CD4-positive, alpha-beta T cell treated with Interleukin-12 subunit alpha and Interleukin-12 subunit beta, for 1 hour (primary cell): ENCODE data around the gene LHFPL5.

ENCODE experiments used
- DNase-seq: peaks from one replicate; pipeline ENCODE4 v3.0.0-alpha.2; 2020

The LHFPL5 gene

DNA sequence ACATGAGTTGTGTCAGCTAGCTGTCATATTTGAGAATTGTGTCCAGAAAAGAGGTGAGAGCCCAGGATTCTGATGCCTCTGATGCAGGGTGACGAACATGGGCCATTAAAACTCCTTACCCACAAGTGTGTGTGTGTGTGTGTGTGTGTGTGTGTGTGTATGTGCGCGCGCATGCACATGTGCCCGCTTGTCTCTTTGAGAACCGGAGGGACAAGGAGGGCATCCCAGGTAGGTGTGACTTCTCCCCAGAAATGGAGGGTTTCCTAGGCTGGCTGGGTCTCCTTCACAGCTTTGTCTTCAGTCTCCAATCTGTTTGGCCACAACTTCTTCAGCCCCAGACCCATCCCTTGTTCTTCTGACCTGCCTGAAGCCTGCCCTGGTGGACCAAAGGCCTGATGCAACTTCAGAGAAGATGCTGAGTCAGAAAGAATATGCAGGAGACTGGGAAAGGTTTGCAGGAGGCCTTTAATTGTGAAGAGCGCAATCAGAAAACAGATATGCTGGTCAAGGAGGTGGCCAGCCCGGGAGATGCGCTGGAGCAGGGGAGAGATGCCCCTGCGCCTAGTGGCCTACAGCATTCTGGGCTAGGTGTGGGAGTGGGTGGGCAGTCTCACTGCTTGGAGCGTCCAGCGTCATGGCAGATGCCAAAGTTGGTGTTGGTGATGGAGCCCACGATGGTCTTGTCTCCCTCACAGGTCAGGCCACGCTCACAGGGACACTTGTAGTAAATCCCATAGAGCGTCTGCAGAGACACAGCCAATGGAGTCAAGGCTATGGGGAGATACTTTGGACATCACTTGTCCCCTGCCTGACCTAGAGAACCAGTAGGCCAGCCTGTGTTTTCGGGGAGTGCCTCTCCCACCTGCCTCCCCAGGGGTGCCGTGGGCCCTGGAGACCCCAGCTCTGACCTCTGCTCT lies 10.4 kb upstream of the LHFPL5 start:
- DNase-seq: no peak

DNA sequence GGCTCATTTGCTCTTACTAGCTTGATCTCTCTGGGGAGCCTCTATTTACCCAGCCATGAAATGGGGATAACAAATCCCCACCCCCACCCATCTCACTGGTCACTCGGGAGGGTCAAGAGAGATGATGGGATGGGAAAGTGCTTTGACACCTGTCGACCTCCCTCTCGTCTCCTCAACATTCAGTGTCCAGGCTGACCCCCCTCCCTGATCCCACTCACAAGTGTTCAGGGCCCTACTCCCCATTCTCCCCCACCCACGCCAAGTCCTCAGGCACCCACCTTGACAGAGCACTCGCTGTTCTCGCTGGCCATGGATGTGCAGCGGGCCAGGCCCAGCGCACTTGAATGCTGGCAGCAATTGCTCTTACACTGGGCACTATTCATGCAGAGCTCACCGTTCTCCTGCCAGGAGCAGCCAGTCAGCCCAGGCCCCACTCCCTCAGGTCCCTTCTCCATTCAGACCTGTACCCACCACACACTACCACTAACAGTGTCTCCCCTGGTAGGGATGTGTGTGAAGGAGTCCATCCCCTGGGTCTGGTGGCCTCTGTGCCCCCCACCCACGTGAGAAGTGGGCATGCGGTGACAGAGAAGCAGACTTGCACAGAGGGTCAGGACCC lies 9.6 kb upstream of the LHFPL5 start:
- no peak for DNase-seq

DNA sequence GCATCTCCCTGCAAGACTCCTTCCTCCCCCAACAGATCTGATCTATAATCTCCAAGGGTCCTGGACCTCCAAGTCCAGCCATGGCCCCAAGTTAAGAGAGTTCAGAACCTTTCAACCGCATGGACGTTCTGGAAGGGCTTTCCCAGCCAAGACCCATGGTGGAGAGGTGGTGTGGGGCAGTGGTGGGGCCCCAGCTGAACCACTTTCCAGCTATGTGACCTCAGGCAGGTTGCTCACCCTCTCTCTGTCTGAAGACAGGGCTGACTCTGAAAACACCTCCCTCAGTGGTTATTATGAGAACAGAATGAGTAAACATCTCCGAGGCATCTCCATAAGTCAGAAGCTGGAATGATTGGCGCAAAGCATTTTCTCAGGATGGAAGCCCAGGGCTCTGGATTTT lies 8.9 kb upstream of the LHFPL5 start:
- DNase-seq: no peak

DNA sequence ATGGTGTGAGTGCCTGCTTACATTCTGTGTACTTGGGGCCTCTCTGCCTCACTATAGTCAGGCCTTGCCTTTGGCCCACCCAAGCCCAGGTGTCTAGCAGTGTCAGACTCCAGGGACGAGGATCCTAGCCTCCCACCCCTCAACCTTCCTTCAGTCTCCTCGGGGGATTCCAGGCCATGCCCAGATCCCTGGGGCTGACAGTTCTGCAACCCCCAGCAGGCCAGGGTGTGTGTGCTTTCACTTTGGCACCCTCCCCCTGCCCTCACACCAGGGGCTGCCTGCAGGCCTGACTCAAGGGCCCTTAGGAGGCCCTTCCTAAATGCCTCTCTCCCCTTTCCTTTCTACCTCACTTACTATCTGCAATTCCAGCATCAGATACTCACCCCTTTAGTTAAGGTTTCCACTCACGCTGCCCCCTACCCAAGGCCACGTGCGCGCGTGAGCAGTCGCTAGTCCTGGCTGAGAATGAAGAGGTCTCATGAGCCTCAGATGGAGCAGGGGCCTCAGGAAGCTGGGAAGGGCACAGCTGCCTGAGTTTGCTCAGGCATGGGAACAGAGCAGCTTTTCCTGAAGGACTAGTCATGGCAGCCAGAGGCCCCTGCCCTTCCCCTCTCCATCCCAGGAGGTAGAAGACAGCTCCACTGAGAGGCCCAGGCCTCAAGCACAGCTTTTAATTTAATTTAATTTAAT lies 7.2 kb upstream of the LHFPL5 start:
- DNase-seq: no peak

DNA sequence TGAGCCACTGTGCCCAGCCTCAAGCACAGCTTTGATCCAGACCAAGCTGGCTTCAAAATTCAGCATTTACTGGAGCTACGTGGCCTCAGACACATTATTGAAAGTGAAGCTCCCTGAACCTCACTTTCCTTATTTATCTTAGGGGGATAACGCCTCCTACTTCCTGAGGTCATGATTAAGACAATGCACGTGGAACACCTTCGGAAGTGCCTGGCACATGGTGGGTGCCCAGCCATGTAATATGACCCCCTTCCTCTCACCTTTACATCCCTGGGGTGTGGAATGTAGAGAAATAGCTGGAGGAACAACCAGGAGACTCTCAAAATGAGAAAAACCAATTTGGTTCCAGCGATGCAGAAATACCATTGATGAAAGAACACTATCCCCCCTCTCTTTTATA lies 6.4 kb upstream of the LHFPL5 start:
- DNase-seq: no peak

DNA sequence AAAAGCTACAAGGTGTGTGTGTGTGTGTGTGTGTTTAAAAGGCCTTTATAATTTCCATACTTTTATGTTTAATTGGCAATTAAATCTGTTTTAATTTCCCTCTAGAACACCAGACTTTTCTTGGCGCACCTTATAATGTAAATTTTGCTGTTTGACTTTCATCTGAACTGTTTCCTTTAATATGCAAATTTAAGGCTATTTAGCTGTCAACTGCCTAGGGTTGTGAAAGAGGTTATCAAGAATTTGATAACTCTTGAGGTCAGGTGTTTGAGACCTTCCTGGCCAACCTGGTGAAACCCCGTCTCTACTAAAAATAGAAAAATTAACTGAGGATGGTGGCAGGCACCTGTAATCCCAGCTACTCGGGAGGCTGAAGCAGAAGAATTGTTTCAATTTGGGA lies 4.0 kb upstream of the LHFPL5 start:
- no peak for DNase-seq

DNA sequence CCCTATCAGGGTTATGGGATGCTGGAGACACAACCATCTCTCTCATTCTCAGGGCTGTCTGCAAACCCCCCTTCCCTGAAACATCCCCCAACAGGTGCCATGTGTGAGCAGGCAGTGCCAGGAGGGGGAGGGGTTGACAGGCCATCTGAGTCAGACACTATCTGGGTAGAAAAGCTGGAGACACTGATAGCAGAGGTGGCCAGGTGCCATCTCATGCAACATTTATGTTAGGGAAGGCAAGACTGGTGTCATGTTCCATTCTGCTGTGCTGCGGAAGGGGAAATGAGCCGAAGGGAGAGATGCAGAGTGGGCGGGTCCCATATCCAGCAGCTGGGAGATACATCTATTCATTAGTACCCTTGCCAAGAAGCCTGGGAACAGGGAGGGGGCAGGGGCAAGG lies 3.5 kb downstream of the LHFPL5 start:
- DNase-seq: no peak

DNA sequence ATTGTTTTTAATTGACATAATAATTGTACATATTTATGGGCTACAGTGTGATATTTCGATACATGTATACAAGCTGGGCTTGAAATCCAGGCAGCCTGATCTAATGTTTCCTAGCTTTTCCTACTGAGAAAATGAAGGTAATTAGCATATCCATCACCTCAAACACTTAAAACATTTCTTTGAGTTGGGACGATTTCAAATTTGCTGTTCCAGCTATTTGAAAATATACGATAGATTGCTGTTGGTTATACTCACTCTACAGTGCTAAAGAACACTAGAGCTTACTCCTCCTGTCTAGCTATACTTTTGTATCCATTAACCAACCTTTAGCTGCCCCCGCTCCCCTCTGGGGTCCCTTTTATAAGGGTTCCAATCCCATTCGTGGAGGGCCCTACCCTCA lies 4.7 kb downstream of the LHFPL5 start:
- DNase-seq: no peak

DNA sequence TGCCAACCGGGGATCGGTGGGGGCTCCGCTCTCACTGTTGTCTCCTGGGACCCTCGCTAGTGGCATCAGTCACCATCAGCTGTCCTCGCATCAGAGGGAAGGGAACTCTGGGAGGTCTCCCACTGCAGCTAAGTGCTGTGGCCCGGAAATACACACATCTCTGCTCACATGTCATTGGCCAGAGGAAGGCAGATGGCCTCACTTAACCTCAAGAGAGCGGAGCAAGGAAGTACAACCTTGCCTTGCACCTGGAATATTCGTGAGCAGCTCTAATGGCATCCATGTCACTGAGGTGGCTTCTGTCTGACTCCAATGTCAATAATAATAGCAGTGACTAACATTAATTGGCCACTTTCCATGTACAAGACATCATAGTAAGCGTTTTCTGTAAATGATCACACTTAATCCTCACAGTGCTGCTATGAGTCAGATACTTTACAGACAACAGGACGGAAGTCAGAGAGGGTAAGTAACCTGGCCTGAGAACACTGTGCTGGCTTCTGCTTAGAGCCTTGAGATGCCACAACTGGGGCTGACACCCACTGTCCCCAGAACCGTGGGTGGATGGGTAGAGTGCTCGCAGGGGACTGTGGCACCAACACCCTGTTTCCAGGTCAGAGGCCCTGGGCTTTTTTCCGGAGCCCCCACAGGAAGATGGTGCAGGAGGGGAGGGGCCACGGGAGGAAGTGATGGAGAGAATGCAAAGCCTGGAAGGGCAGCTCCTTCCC lies 6.0 kb downstream of the LHFPL5 start:
- DNase-seq: no peak

DNA sequence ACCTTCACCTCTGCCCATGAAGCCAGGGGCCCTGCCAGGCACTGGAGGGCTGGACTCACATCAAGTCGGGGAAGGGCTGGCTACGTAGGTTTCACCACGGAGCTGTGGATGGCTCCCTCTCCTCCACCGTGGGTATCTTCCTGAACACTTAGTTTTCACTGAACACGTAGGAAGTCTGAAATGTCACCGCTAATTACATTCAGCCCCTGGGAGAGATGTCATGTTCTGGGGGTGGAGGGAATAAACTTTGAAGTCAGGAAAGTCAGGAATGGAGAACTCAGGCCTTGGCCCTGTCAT lies 6.5 kb downstream of the LHFPL5 start:
- DNase-seq: no peak

DNA sequence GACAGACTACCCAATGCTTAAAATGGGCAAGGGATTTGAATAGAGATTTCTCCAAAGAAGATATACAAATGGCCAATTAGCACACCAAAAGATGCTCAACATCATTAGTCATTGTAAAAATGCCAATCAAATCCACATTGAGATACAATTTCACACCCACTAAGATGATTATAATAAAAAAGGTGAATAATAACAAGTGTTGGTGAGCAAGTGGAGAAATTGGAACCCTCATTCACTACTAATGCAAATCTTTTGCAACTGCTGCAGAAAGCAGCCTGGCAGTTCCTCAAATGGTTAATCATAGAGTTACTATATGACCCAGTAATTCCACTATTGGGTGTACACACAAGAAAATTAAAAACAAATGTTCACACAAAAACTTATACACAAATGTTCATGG lies 12.4 kb downstream of the LHFPL5 start:
- no peak for DNase-seq

DNA sequence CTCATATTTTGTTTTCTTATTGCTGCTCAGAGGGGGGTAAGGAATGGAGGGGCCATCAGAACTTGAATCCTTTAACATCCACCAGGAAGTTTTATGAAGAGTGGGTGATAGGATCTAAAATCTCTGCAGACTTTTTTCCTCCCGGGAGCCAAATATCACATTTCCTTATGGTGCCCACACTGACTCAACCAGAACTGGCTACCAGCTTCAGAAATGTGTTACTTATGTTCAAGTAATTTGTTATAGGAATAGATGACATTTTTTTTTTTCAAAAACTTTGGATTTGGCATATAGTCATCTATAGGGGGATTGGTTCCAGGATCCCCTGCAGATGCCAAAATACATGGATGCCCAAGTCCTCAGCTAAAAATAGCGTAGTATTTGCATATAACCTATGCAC lies 18.4 kb downstream of the LHFPL5 start:
- DNase-seq: no peak

DNA sequence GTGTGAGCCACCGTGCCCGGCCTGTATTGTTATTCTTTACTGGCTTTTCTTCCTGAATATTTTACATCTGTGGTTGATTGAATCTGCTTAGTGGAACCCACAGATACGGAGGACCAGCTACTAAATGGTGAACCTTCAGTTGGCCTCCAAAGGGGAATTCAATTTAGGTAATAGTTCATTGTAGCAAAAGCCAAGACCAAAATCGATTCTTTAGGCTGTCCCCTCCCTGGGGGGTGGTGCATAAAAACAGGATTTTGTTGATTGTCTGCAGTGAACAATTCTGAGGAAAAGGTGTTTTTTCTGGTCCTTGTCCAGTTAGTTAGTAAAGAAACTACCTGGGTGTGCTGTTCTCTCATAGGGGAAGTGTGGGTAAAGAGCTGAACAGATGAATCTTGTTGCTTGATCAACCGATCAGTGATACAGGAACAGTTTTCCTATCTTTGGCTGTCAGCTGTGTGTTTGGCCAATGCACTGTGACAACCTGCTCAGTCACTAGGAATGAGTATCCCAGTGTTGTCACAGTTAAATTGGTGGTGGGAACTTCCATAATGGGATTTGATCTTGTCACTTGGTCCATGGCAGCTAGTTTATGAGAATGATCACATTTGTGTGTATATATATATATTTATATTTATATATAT lies 19.5 kb downstream of the LHFPL5 start:
- DNase-seq: no peak

DNA sequence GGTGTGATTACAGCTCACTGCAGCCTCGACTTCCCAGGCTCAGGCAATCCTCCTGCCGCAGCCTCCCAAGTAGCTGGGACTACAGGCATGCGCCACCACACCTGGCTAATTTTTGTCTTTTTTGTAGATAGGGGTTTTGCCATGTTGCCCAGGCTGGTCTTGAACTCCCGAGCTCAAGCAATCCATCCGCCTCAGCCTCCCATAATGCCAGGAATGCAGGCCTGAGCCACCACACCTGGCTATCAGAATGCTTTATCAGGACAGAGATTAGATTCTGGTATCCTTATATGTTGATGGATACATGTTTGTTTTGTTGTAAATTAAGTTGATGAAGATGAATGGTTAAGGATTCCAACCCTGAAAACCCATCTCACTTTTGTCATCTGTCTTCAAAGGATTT lies 24.2 kb downstream of the LHFPL5 start:
- DNase-seq: no peak

DNA sequence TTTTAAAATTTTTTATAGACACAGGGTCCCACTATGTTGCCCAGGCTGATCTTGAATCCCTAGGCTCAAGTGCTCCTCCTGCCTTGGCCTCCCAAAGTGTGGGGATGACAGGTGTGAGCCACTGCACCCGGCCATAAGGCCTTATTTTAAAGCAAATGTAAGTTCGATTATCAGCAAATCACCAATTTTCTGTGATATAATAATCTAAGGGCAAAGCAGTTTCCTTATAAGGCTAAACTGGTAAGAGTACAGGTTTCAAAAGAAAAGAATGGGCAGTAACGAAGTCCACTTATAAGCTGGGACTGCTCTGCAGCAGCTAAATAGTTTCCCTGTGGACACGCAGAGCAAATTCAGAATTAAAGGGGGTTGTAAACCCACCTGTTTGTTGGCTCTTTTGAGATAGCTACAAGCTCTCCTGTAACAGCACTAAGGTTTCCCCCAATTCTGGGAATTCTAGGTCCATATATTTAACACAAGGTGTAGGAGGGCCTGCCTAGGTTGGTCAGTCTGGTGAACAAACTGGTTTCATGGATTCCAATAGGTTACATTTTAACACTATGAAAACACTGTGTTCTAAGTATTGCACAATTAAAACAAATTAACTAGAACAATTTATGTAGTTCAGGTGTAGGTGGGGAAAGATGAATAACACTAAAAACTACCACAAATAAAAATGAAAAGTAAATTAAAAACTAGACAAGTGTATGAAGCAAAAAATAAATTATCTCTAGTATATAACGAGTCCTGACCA lies 26.3 kb downstream of the LHFPL5 start:
- no peak for DNase-seq

DNA sequence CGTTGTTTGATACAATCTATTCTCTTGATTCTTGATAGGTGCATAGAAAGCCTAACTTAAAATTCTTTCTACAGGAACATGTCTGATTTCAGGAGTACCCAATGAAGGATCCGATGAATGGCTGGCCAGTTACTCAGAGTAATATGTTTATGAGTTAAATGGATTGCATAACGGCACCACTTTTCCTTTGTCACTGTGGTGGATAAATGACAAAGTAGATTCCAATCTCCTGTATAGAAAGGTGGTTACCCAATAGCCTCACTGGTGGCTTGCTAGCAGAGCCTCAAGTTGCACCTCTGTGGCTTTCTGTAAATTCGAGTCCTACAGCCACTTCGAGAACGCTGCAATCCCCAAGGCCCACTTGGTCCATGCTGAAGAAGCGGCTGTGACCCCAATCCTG lies 28.4 kb downstream of the LHFPL5 start:
- DNase-seq: no peak

DNA sequence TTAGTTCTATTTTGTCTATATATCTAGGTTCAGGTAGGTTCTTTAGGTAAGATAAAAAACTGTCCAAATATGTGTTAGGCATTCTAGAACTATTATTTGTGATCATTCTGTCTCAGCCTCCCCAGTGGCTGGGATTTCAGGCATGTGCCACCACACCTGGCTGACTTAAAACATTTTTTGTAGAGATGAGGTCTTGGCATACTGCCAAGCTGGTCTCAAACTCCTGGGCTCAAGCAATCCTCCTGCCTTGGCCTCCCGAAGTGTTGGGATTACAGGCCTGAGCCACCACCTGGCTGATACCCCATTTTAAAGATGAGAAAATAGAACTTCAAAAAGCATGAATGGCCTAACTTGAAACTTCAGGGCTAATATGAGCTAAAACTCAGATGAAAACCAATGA lies 33.9 kb downstream of the LHFPL5 start:
- DNase-seq: no peak

DNA sequence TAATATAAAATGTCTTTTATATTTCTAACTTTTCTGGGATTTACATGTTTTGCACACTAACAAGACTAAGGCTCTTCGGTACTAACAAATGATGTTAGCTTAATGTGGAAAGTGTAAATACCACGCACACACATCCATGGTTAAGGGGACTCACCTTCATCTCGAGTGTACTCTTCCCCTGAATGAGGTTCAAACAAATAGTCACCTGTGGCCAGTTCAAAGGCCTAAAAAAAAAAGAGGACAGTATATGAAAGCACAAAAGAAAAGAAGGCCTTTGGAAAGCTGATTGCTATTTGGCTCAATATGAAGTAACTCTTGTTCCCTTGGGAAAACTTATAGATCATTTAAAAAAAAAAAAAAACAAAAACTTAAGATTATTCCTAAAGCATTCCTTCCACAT lies 37.2 kb downstream of the LHFPL5 start:
- DNase-seq: no peak

DNA sequence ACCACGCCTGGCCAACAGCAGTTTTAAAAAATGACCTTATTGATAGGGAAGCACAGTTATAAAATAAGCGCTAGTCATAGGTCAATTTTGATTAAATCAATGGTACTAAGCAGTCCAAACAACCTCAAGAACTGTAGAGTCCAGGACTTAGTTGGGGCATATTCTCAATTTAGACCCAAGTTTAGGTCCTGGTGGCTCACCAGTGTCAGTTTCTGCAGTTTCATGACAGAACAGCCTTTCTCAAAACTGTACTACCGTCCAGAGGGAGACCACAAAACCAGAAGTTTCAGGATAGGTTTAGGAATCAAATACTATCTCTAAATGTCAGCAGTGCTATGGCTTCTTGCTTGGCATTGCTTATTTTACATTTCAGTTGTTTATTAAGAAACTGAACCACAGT lies 39.1 kb downstream of the LHFPL5 start:
- no peak for DNase-seq

DNA sequence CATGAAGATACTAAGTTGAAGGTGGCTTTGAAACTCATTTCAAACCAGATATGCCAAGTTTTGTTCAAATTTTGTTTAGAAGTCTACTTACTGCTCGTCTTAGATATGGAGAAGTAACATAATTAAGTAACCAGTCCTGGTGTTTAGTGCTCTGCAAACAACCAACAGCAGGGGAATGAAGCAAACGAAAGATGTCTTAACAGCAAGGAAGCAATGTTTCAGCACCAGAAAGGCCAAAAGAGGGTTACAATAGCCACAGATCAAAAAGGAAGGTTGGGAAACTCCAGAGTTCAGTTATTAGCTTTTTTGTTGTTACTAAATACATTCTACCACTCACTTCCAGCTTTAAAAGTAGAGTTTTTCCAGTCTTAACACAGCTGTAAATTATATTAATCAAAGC lies 45.1 kb downstream of the LHFPL5 start:
- DNase-seq: no peak

DNA sequence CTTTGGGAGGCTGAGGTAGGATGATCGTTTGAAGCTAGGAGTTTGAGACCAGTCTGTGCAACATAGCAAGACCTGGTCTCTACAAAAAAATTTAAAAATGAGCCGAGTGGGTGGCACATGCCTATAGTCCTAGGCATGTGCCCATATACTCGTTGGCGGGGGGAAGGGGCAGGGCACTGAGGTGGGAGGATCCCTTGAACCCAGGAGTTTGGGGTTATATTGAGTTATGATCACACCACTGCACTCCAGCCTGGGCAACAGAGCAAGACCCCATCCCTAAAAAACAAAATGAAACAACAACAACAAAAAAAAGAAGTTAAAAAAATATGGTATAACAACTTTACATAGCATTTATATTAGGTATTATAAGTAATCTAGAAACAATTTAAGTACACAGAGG lies 47.8 kb downstream of the LHFPL5 start:
- DNase-seq: no peak

DNA sequence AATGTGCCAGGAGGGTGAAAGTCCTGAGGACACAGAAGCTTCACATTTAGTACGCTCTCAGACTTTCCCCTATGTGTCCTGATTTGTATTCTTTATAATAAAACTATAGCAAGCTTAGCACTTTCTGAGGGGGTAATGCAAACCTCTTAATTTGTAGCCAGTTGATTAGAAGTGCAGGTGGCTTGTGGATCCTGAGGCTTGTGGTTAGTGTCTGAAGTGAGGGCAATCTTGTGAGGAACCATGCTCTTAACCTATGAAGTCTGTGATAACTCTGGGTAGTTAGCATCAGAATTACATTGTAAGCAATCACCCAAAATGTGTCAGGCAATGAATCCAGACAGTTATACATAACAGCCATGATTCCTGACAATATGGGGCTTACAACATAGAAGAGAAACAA lies 51.1 kb downstream of the LHFPL5 start:
- no peak for DNase-seq
